Mesothelial cell of epicardium (in vitro differentiated cells): ENCODE measurements around the gene AP2B1. TPM values are rescaled to one million over a fixed set of nuclear protein-coding genes. Genes with fewer than 3 reads are reported as not detected.
A peak's percentile ranks its signal among the peaks of the same experiment; 100 is the strongest.

Source experiments
- DNase-seq, 2 experiments: peaks; one replicate each; pipeline ENCODE4 v3.0.0; 2021; ENCODE audit warnings: low spot score in 2 of 2; ENCODE audit not compliant: unreplicated experiment in 2 of 2
- H3K27ac Mint-ChIP-seq: 2 replicates; pipeline ENCODE4 v1.8.0; 2021; ENCODE audit warnings: mixed read lengths
- H3K27me3 Mint-ChIP-seq: 2 replicates; pipeline ENCODE4 v1.8.0; 2021; ENCODE audit warnings: low read depth, mixed read lengths
- H3K36me3 Mint-ChIP-seq: 2 replicates; pipeline ENCODE4 v1.8.0; 2021; ENCODE audit warnings: mixed read lengths
- H3K4me1 Mint-ChIP-seq: 2 replicates; pipeline ENCODE4 v1.8.0; 2021; ENCODE audit warnings: mixed read lengths
- H3K4me3 Mint-ChIP-seq: 2 replicates; pipeline ENCODE4 v1.8.0; 2021; ENCODE audit warnings: mild to moderate bottlenecking, moderate library complexity, mixed read lengths
- H3K9me3 Mint-ChIP-seq: 2 replicates; pipeline ENCODE4 v1.8.0; 2021; ENCODE audit warnings: mixed read lengths
- total RNA-seq: library from RNA; stranded (reverse); gene quantifications from 3 replicates; pipeline ENCODE4 v1.2.1, GENCODE V29; 2021
- TF ChIP-seq, protein P1 (sequence below): fragments of 200-600 bp; sonication (generic); IDR thresholded peaks from one replicate; pipeline ENCODE4 v1.5.0; 2021; ENCODE audit warnings: antibody characterized with exemption; ENCODE audit not compliant: unreplicated experiment

The AP2B1 gene
- total RNA-seq, 1 donor from 2014 or later = 155 TPM

DNA sequence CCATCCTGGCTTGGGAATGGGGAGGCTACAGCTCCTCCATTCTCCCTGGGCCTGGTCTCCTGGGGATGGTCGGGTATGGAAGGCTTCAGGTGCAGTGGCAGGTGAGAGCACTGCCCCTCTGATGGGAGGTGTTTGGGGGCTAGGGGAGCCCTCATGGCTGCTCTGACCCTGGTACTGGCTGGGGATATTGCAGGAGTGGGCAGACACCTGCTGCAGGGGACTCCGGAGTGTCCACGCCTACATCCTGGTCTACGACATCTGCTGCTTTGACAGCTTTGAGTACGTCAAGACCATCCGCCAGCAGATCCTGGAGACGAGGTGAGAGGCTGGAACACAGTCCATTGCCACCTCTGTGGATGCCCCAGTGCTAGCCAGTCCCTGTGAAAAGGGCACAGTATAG, 153.1 kb downstream of the AP2B1 start:
- Mint-ChIP-seq H3K4me3 (no peak overlapping the region), H3K36me3 (no peaks in the 10 kb centered on the region), H3K27me3 (peaks cover 41% of the 10 kb centered on the region), H3K9me3 (no peaks in the 10 kb centered on the region), H3K4me1 (peaks cover 5% of the 10 kb centered on the region), H3K27ac (no peak overlapping the region)
- TF ChIP-seq, protein P1, sequence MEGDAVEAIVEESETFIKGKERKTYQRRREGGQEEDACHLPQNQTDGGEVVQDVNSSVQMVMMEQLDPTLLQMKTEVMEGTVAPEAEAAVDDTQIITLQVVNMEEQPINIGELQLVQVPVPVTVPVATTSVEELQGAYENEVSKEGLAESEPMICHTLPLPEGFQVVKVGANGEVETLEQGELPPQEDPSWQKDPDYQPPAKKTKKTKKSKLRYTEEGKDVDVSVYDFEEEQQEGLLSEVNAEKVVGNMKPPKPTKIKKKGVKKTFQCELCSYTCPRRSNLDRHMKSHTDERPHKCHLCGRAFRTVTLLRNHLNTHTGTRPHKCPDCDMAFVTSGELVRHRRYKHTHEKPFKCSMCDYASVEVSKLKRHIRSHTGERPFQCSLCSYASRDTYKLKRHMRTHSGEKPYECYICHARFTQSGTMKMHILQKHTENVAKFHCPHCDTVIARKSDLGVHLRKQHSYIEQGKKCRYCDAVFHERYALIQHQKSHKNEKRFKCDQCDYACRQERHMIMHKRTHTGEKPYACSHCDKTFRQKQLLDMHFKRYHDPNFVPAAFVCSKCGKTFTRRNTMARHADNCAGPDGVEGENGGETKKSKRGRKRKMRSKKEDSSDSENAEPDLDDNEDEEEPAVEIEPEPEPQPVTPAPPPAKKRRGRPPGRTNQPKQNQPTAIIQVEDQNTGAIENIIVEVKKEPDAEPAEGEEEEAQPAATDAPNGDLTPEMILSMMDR = no peak
- DNase-seq = no peak

DNA sequence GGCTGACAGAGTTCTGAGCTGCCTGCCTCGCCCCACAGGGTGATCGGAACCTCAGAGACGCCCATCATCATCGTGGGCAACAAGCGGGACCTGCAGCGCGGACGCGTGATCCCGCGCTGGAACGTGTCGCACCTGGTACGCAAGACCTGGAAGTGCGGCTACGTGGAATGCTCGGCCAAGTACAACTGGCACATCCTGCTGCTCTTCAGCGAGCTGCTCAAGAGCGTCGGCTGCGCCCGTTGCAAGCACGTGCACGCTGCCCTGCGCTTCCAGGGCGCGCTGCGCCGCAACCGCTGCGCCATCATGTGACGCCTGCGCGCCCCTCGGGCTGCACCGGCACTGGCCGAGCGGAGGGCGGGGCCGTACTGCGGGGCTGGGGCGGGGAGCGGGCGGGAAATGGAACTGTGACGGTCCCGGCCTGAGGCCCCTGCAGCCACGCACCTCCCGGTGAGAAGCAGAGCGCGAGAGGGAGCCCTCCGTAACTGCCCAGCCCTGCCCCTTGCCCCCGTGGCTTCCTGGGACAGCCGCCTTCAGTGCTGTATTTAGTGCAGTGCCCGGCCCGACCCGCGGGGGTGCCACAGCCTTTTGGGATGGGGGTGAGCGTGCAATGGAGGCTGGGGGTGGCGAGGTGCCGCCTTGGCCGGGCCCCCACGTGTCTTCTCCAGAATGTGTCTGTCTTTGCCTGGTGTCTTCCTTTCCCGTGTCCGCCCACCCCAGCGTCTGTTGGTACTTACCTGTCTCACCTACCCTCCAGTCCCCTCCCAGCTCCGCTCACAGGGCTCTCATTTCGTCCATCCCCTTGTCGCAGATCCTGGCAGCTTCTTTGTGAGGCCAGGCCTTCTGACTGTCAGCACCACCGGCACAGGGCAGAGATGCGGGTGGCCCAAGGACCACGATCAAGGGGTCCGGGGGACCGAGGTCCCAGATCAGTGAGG, 154.1 kb downstream of the AP2B1 start:
- peak overlapping the region; percentile 36 for H3K4me3 Mint-ChIP-seq

DNA sequence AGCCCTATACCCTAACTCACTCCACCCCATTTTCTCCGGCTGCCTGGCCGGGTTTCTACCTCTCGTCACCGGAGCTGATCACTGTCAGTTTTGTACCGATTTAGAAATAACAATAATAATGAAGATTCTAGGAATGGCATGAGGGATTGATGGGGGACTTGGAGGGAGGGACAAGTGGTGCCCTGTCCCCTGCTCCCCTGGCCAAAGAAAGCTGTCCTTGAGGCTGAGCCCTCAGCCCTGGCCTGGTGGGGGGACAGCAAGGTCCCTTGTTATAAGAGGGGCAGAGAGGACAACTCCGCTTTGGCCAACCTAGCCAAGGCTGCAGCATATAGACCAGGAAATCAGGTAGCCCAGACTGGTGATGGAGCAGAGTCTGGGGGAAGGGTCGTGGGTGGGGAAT, 155.4 kb downstream of the AP2B1 start:
- Mint-ChIP-seq H3K9me3 (no peaks in the 10 kb centered on the region), H3K27me3 (peaks cover 51% of the 10 kb centered on the region), H3K27ac (no peak overlapping the region), H3K36me3 (no peaks in the 10 kb centered on the region), H3K4me3 (no peak overlapping the region), H3K4me1 (peaks cover 5% of the 10 kb centered on the region)
- DNase-seq = no peak
- TF ChIP-seq, protein P1 = no peak

More for the DNA sequence above, 154.1 kb downstream of the AP2B1 start:
- Mint-ChIP-seq H3K36me3 (no peaks in the 10 kb centered on the region), H3K9me3 (no peaks in the 10 kb centered on the region), H3K27ac (no peak overlapping the region), H3K4me1 (peaks cover 5% of the 10 kb centered on the region), H3K27me3 (peaks cover 47% of the 10 kb centered on the region)
- TF ChIP-seq, protein P1 = no peak
- DNase-seq = no peak

DNA sequence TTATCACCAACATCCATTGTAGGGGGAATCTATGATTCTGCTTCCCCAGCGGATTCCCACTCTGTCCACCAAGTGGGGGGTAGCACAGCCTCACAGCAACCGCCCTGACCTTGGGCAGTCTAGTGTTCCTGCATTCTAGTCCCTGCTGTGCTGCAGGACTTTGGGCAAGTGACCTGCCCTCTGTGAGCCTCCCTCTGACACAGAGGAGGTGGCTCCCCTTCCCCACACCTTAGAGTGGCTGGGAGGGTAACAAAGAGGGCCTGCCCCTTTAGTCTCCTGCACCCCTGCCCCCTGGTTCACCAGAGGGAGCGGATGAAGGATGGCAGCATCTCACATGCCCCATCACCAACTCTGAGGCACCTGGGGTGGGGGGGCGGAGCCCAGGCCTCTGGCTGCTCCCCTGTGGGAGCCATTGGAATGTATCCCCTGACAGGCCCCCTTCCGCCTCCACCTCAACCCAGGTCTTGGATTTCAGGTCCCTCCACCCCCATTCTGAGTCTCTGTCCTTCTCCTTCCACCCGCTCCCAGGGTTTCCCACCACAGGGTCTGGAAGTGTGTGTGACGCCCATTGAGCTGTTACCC, 155.9 kb downstream of the AP2B1 start:
- H3K36me3 Mint-ChIP-seq = no peaks in the 10 kb centered on the region
- TF ChIP-seq, protein P1 = no peak
- H3K4me3 Mint-ChIP-seq = no peak overlapping the region
- no peak overlapping the region for H3K27ac Mint-ChIP-seq
- no peak for DNase-seq
- H3K27me3 Mint-ChIP-seq = peaks cover 51% of the 10 kb centered on the region
- peaks cover 5% of the 10 kb centered on the region for H3K4me1 Mint-ChIP-seq
- no peaks in the 10 kb centered on the region for H3K9me3 Mint-ChIP-seq

DNA sequence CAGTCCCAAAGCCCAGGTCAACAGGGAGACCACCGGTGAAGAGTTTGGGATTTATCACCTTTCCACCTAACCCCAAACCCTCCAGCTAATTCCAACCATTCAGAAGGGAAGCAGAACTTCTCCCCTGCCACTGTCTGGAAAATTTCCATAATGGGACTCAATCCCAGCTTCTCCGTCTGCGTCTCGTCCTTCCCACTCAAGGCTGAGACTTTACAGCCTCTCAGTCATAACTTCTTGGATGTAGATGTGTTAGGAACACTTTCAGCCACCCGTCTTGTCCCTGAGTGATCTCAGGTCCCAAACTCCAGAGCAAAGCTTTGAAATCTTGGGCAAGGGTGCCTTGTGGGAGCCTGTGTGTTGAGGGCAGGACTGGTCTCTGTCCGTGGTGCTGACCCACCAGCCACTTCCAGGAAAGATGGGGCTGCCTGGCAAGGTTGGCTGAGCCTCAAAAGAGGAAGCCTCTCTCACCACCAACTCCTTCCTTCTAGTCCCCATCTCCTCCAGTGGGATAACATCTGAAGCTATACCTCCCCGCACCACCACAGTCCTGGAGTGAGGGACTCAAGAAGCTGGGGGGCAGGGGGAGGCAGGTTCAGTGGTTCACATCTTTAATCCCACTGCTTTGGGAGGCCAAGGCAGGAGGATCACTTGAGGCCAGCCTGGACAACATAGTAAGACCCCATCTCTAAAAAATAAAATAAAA, 156.7 kb downstream of the AP2B1 start:
- H3K4me3 Mint-ChIP-seq = no peak overlapping the region
- H3K27me3 Mint-ChIP-seq = peaks cover 56% of the 10 kb centered on the region
- TF ChIP-seq, protein P1 = no peak

More for the DNA sequence above, 156.7 kb downstream of the AP2B1 start:
- DNase-seq = peak in 1 of 2 experiments; percentile 72
- no peak overlapping the region for H3K27ac Mint-ChIP-seq
- H3K36me3 Mint-ChIP-seq = no peaks in the 10 kb centered on the region
- H3K4me1 Mint-ChIP-seq = peaks cover 5% of the 10 kb centered on the region
- H3K9me3 Mint-ChIP-seq = no peaks in the 10 kb centered on the region
